HG03280 (cell line): ENCODE results near the gene CATSPER3.

Experiments used
- ATAC-seq: cut with Tn5 transposase; IDR thresholded peaks from one replicate; pipeline ENCODE4 v1.9.1; 2021; ENCODE audit warnings: mild to moderate bottlenecking, moderate library complexity; ENCODE audit not compliant: unreplicated experiment

The CATSPER3 gene

GRCh38 chr5:135058331-135058732 is 90.6 kb downstream of the CATSPER3 start:
- no peak for ATAC-seq

- no peak for ATAC-seq
These were observed 91.6 kb downstream of the CATSPER3 start for GRCh38 chr5:135059000-135059923.

- no peak for ATAC-seq
These were observed 92.3 kb downstream of the CATSPER3 start for GRCh38 chr5:135060021-135060420.

GRCh38 chr5:135061001-135061400 is 93.3 kb downstream of the CATSPER3 start:
- ATAC-seq, result no peak
